ELF-1 (cell line): Measurements from ENCODE around the gene SPIRE1.
"Not testable (repeated sequence)": the region's sequence is repeated elsewhere in the genome, so short reads cannot be mapped to it uniquely, and the experiment has no call there.

Experiments used
- DNase-seq: peaks from one replicate; pipeline ENCODE4 v3.0.0-alpha.2; 2016; ENCODE audit warnings: low read depth, low spot score

SPIRE1 gene

GRCh38 chr18:12417687-12418086 is 240.2 kb downstream of the SPIRE1 start:
- DNase-seq, result peak; percentile 32

DNA sequence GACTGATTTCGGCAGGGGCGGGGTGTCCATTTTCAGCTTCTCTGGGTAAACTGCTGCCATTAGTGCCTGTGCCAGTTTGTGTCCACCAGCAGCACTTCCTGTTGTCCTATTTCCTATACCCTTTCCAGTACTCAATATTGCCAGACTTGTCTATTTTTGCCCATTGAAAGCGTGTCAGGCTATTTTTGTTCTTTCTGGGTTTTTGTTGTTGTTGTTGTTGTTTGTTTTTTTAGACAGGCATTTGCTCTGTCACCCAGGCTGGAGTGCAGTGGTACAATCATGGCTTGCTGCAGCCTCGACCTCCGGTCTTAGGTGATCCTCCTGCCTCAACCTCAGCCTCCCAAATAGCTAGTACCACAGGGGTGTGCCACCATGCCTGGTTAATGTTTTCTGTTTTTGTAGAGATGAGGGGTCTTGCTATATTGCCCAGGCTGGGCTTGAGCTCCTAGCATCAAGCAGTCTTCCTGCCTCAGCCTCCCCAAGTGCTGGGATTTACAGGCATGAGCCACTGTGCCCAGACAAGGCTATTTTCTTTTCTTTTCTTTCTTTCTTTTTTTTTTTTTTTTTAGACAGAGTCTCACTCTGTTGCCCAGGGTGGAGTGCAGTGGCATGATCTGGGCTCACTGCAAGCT is 241.7 kb downstream of the SPIRE1 start:
- DNase-seq, result no peak

DNA sequence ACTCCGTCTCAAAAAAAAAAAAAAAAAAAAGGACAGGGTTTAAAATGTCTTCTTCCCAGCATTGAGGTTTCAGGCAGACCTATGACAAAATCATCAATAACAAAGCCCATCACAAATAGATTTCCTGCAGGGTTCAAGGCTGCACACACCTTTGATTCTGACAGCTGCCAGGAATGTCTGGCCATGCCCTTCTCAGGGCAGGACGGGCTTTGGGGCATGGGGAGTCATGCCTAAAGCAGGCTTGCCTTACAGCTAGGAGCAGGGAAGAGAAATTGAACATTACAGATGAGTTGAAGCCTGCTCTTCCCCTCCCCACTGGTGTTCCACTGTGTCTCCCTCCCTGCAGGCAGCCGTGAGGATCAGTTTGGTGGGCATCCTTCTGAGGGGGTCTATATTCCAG is 246.5 kb downstream of the SPIRE1 start:
- no peak for DNase-seq

DNA sequence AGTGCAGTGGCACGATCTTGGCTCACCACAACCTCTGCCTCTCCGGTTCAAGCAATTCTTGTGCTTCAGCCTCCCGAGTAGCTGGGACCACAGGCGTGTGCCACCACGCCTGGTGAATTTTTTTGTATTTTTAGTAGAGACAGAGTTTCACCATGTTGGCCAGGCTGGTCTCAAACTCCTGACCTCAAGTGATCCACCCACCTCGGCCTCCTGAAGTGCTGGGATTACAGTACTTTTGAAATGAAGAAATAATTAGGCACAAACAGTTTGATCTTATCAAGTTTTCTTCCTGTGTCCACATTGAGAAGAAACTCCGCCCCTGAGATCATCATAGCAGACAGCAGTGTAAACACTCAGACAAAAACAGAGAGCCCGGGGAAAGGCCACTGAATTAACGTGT is 247.2 kb downstream of the SPIRE1 start:
- DNase-seq, result not testable (repeated sequence)

GRCh38 chr18:12410081-12410481 is 247.8 kb downstream of the SPIRE1 start:
- no peak for DNase-seq

GRCh38 chr18:12409469-12409868 is 248.4 kb downstream of the SPIRE1 start:
- DNase-seq, result no peak

DNA sequence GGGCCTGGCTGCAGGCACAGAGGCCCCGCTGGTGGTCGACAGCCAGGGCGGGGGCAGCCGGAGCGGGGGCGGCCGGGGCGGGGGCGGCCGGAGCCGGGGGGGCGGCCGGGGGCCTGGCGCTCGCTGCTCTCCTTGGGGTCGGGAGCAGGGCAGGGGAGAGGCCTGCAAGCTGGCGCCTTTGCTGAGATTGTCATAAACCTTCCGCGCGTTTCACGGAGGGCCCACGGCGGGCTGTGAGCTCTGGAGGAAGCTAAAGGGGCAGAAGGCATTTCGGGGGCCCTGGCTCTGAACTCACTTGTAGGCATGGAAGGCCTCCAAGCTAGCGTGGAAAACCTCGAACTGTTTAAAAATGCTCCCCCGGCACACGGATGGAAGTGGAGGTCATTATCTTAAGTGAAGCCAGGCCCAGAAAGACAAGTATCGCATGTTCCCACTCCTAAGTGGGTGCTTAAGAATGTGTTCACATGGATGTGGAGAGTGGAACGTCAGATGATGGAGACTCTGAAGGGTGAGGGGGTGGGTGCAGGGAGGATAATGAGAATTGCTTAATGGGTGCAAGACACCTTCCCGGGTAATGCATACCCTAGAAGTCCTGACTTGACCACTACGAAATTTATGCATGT is 249.5 kb downstream of the SPIRE1 start:
- no peak for DNase-seq

DNA sequence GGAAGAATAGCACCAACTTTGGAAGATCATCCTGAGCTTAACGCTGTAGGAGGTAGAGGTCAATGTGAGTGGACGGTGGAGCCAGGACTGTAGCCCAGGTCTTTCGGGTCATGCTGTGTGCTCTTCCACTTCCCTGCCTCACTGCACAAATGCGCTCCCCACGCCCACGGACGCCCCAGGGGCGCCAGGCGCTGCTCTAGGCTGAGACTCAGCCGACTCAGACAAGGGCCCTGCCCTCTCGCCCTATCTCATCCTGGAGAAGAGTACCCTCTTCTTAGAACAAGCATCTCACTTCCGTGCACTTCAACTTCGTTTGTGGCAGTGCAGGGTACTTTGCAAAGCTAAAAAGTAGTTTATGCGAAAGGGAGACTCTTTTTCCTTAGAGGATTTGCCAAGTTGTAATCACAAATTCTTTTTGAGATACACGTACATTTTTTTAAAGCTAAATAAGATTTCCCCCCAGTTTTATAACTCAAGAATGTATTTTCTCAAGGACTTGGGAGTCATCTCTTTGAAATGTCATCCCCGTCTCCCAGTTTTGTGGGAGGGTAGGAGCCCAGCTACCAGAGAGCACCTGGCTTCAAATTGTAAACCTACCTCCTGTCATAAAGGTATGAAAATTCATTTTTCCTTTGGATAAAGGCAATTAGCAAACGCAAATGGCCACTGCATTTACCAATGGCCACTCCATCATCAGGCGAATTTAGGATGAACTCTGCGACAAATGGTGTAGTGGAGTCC is 251.4 kb downstream of the SPIRE1 start:
- DNase-seq, result no peak

DNA sequence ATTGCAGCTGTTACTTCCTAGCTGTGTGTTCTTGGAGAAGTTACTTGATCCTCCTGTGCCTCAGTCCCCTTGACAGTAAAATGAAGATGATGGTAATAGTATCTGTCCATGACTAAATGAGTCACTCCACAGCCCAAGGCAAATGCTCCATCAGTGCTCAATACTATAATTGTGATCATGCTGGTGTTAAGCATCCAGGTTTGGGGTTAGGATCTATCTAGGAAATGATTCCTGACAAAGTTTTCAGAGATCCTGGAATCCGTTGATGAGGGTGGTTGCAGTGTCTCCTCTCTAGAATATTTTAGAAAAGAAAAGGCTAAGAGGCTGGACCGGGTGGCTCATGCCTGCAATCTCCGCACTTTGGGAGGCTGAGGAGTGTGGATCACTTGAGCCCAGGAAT is 252.8 kb downstream of the SPIRE1 start:
- no peak for DNase-seq

GRCh38 chr18:12403601-12404506 is 254.1 kb downstream of the SPIRE1 start:
- no peak for DNase-seq

- no peak for DNase-seq
These were observed 256.0 kb downstream of the SPIRE1 start for GRCh38 chr18:12401881-12402280.

GRCh38 chr18:12399231-12399630 is 258.7 kb downstream of the SPIRE1 start:
- no peak for DNase-seq

DNA sequence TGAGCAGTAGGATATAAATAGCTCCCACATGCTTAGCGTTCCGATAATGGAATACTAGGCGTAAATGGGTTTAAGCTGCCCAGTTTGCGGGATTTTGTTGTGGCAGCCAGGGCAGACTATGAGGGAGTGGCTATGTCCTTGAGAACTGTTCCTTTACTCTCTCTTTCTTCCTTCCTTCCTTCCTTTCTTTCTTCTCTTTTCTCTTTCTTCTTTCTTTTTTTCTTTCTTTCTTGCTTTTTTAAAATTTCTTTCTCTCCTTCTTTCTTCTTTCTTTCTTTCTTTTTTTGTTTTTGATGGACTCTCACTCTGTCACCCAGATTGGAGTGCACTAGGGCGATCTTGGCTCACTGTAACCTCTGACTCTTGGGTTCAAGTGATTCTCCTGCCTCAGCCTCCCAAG is 259.3 kb downstream of the SPIRE1 start:
- DNase-seq, result no peak

GRCh38 chr18:12397793-12398192 is 260.1 kb downstream of the SPIRE1 start:
- DNase-seq, result no peak

DNA sequence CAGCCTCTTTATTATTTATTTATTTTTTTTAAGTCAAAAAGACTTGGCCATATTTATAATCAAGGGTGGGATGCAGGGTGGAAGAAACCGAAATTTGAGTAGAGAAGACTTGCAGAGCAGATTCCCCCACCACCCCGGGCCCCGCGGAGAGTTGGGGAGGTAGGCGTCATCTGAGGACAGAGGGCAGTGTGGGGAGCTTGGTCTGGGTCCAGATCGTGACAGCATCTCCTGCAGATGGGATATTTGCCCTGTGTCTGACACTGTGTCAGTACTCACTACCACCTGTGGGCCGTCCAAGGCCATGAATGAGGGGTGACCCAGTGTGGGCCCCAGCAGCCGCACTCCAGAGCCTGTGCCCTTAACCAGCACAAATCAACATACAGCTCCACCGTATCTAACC is 260.7 kb downstream of the SPIRE1 start:
- no peak for DNase-seq
